GM19023 (cell line): ENCODE data around the gene RHOT1.
"Not testable (repeated sequence)": the region's sequence is repeated elsewhere in the genome, so short reads cannot be mapped to it uniquely, and the experiment has no call there.

Experiments
- ATAC-seq: cut with Tn5 transposase; IDR thresholded peaks from one replicate; pipeline ENCODE4 v1.9.1; 2021; ENCODE audit warnings: mild to moderate bottlenecking, moderate library complexity; ENCODE audit not compliant: unreplicated experiment

RHOT1 gene

DNA sequence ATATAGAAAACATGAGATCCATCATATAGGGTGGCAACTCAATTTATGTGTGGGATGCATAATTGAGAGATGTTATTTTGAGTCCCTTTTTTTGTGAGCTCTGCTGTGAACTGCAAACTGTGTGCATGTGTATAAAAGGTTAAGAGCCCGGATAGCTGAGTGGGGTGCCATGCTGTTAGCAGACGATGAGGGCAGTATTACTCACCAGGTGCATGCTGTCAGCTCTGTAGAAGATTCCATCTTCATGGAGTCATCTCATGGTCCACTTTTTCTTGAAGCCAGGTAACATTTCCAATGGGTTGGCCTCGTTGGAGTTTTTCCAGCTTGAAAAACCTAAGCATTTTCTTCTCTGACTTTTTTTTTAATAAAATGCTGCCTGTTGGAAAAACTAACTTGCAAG is 80.3 kb downstream of the RHOT1 start:
- no peak for ATAC-seq

DNA sequence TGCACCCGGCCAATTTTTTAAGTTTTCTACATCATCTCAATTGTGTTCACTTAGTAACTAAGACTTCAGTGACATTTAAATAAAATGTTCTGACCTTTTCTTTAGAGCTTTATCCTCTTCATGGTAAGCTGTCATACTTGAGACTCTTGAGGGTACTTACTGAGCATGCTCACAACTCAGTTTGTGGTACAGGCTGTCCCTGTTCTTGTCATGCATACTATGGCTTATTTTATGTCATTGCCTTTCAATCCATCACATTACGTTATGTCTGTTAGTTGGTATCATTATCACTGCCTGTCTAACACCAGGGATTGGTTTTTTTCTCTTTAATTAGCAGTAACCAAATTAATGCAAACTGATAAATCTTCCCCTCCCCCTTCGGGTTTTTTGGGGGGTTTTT is 81.4 kb downstream of the RHOT1 start:
- ATAC-seq = no peak

DNA sequence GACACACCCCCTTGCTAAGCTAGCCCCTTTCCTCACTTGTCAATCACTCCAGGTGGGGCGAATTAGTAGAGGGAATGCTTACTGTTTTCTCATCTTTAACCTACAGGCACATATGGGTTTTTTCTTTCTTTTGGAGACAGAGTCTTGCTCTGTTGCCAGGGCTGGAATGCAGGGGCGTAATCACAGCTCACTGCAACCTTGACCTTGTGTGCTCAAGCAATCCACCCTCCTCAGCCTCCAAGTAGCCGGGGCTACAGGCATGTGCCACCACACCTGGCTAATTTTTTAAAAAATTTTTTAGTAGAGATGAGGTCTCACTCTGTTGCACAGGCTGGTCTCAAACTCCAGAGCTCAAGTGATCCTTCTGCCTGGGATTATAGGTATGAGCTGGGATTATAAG is 84.6 kb downstream of the RHOT1 start:
- no peak for ATAC-seq

DNA sequence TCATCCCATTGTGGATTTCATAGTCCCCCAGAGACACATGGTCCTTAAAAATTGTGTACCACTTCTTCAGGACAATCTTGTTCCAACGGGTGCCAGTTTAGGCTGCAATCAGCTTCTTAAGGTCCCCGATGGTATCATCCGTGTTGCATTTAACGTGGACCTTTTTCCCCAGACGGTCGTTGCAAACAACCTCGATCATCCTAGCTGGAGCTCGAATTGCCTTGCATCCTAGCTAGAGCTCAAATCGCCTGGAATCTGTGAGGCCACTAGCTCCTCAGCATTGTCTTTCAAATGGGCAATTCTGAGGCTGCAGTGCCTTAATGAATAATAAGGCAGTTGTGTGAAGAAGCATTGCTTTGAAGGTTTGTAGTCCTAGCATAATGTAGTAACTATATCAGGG is 85.6 kb downstream of the RHOT1 start:
- ATAC-seq = no peak

- no peak for ATAC-seq
Measured at GRCh38 chr17:32235588-32235987, 93.3 kb downstream of the RHOT1 start.

GRCh38 chr17:32239456-32239855 is 97.2 kb downstream of the RHOT1 start:
- ATAC-seq = no peak

- no peak for ATAC-seq
Measured at GRCh38 chr17:32240750-32241149, 98.4 kb downstream of the RHOT1 start.

GRCh38 chr17:32241640-32242039 is 99.3 kb downstream of the RHOT1 start:
- no peak for ATAC-seq

- ATAC-seq = no peak
Measured at GRCh38 chr17:32249475-32249874, 107.2 kb downstream of the RHOT1 start.

DNA sequence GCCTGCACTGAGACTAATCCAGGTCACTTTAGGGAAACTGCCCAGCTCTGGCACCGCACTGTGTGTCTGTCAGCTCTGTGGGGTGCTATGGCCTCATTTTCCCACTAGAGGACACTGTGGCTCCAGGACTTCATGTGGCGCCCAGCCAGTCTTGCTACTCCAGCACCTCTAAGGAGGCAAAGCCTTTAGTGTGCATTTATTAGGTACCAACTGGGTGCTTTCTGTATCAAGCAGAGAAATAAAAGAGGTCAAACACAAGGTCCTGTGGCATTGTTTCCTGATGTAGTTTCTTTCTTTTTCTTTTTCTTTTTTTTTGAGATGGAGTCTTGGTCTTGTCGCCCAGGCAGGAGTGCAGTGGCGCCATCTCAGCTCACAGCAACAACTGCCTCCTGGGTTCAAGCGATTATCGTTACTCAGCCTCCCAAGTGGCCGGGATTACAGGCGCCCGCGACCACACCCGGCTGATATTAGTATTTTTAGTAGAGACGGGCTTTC is 110.9 kb downstream of the RHOT1 start:
- no peak for ATAC-seq

GRCh38 chr17:32256012-32256700 is 113.9 kb downstream of the RHOT1 start:
- no peak for ATAC-seq

DNA sequence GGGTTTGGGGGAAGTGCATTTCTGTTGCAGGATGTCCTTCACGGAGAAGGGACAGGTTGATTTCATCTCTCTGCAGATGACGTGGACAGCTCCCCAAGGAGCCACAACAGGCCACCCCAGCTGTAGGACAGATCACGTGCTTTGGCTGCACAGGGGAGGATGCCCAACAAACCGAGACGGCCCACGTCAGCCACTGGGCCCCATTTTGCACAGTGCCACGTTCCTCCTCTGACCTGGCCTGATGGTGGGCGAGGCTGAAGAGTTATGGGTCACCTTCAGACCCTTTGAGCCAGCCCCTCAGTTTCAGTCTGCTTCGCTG is 114.4 kb downstream of the RHOT1 start:
- ATAC-seq = no peak

DNA sequence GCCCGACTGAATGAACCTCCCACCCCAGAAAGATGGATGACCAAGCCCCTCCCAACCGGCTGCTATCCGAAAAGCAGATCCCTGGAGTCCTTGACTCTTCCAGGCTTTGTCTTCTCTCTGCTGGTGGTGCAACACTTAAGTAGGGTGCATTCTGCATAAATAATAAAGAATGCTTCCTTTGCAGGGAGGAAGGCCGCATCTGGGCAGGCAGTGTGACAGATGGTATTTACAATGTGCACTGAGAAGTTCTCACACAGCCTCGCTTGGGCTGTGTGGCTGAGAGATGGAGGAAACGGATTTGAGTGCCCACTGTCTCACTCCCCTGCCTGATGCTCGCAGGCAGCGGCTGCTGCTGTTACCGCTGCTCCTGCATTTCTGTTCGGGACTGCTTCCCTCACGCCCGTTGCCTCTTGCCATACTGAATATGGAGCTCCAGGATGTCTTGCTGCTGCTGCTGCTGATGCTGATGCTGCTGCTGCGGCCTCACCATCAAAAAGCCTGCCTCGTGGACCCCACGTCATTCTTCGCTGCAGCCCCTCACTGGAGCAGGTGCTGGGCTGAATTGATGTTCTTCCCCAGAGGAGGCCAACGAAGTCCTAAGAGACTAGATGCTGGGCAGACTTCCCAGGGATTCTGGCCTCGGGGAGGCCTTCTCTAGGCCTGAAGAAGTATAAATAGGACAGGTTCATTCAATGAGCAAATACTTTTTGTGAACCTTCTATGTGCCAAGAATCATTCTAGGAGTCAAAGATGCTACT is 116.3 kb downstream of the RHOT1 start:
- ATAC-seq = no peak

DNA sequence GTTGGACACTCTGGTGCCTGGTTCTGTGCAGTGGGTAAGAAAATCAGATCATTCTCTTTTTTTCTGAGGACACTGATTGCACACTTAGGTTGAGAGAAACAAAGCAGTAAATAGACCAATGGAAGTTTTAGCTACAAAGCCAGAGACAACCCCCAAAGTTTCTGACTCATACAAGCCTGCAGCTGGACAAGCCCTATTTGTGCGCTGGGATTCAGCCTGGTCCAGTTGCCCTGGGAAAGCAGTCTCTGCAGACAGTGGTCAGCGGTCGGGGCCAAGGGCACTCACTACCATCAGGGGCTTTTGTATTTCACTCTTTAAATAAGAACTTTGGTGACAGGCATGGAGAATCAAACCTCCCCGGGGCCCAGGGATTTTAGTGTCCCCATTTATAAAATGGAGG is 117.3 kb downstream of the RHOT1 start:
- no peak for ATAC-seq

DNA sequence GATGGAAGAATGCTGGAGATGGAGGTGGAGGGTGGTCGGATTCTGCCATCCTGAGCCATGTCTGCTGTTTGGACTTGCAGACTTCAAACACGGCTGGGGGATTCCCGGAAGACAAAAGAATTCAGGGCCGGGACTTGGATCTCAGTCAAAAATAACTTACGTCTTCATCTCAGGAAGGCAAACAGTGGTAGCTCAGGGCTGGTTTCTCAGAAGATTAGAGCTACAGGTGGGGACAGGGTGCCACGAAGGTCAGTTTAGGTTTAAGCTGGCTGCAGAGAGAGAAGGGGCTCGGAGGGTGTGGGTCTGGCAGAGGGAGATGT is 119.1 kb downstream of the RHOT1 start:
- no peak for ATAC-seq

DNA sequence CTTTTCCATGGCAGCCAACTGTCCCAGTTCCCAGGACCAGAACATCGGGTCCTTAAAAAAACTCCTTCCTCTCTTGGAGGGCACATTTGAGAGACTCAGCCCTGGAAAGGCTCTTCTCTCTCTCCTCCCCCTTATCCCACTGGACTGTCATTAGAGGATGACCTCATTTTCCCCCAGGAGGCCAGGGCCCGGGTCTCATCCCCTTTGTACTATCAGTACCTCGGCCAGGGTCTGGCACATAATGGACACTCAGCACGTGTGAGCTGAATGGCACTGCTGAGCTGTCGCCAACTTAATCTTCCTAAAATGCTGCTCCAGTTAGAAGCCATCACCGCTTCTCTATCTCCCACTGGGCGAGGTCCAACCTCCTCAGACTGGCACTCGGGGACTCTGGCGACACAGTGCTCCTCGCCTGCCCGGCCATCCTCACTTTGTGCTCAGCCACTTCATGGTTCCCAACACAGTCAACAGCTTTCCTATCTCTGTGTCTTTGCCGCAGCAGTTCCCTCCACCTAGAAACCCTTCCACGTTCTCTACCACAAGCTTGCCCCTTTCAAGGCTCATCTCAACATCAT is 119.7 kb downstream of the RHOT1 start:
- ATAC-seq = no peak

DNA sequence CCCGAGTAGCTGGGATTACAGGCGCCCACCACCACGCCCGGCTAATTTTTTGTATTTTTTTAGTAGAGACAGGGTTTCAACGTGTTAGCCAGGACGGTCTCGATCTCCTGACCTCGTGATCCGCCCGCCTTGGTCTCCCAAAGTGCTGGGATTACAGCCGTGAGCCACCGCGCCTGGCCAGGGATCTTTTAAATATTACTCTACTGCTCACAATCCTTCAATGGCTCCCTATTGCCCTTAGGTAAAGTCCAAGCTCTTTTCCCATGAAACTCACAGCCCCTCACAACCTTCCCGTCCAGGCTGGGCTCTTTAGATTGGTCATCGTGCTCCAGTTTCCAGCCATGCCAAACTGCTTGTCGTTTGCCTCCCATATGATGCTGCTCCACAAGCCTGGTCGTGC is 121.2 kb downstream of the RHOT1 start:
- ATAC-seq = not testable (repeated sequence)

- ATAC-seq = no peak
Measured at GRCh38 chr17:32264140-32264799, 122.0 kb downstream of the RHOT1 start.

GRCh38 chr17:32264823-32265191 is 122.5 kb downstream of the RHOT1 start:
- ATAC-seq = no peak

DNA sequence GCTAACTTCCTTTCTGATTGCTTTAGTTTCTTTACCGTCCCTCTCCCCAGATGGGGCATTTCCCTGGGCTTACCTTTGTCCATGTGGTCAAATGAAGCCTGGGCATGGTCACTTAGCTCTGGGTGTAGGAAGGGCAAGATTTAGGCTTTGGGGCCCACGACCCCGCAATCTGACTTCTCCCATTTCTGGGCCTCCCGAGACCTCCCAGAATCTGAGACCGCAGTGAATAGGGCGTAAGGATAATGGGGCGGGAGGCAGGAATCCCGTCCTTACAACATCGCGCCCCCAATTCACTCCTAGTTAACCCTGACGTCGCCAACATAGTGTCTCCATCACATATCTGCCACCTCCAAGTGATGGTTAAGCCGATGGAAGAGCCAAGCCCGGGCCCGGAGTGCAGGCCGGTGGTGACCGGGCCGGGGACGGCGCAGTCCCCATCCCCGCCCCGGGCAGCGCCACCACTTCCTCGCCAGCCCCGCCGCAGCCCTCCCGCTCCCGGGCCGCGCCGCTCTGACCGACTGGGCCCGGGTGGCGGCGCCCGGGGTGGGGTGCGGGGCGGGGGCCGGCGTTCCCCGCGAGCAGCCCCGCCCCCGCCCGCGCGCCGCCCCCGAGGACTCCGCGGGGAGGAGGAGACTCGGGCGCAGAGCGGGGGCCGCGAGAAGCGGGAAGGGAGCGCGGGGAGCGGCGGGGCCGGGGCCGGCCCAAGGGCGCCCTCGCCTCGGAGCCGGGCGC is 123.1 kb downstream of the RHOT1 start, which contains the start of gene RHBDL3:
TSS of gene RHBDL3 (plus strand) at position 641 of the 732 bp plus-strand sequence. CDS start 358 bp downstream, outside the sequence.
- no peak for ATAC-seq

GRCh38 chr17:32266051-32266388 is 123.7 kb downstream of the RHOT1 start:
- no peak for ATAC-seq
